CD4-positive, alpha-beta T cell treated with Interleukin-6 for 4 hours (primary cell): Measurements from ENCODE around the gene OR2G6.

ENCODE experiments used
- DNase-seq: peaks from one replicate; pipeline ENCODE4 v3.0.0-alpha.2; 2020; ENCODE audit warnings: mixed read lengths

The OR2G6 gene

GRCh38 chr1:248576260-248576980, 68.5 kb downstream of the OR2G6 start:
- no peak for DNase-seq
